Lower leg skin (tissue), 3 donors: ENCODE results near the gene OR5AC2.

ENCODE experiments used
- POLR2A ChIP-seq, 2 donors: fragments of 450-650 bp; IDR thresholded peaks; one replicate each; pipeline ENCODE4 v1.6.1; 2016 to 2017; ENCODE audit warnings: antibody characterized with exemption in 2 of 2, mild to moderate bottlenecking in 1 of 2, moderate library complexity in 1 of 2
- TF ChIP-seq, protein P1 (sequence below), 3 donors: fragments of 450-650 bp; IDR thresholded peaks; one replicate each; pipeline ENCODE4 v1.5.1; 2016; ENCODE audit warnings: antibody characterized with exemption in 3 of 3, mild to moderate bottlenecking in 3 of 3, moderate library complexity in 2 of 3

DNA sequence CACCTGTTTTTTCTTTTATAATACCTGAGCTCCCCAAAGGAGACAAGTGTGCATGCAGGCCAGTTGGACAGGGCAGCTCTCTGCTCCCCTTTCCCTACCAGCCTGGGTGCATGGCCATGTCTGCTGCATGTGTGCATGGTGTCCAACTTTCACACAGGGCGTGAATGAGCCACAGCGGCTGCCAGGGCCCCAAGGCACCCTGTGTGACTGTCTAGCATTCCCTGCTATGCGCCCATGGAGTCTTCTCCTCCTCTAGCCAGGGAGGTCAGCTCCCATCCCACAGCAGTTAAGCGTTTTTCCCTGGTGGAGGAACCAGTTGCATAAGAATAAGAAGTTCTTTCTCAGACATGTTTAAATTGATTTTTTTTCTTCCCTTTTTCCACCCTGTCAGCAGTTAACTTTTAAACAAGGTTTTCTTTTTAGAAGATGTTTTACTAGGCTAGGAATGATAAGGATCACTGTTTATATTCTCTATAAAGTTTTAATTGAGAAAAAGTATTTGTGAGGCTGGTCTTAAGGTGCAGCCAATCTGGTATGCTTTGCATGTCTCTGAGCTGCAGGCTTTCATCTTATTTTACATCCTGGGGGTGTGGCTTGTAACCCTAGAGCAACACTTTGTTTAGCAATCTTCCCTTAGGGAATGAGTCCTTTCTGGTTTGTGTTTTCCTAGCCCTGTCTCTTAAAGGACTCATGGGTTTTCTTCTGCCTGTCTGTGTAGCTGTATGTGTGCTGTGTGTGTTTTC lies 23.0 kb downstream of the OR5AC2 start:
- no peak for TF ChIP-seq POLR2A (IDR thresholded peaks at IDR 0.05)
- TF ChIP-seq, protein P1, sequence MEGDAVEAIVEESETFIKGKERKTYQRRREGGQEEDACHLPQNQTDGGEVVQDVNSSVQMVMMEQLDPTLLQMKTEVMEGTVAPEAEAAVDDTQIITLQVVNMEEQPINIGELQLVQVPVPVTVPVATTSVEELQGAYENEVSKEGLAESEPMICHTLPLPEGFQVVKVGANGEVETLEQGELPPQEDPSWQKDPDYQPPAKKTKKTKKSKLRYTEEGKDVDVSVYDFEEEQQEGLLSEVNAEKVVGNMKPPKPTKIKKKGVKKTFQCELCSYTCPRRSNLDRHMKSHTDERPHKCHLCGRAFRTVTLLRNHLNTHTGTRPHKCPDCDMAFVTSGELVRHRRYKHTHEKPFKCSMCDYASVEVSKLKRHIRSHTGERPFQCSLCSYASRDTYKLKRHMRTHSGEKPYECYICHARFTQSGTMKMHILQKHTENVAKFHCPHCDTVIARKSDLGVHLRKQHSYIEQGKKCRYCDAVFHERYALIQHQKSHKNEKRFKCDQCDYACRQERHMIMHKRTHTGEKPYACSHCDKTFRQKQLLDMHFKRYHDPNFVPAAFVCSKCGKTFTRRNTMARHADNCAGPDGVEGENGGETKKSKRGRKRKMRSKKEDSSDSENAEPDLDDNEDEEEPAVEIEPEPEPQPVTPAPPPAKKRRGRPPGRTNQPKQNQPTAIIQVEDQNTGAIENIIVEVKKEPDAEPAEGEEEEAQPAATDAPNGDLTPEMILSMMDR (IDR thresholded peaks at IDR 0.05), result no peak
